ENCODE results near the gene ARRDC3.

DNA sequence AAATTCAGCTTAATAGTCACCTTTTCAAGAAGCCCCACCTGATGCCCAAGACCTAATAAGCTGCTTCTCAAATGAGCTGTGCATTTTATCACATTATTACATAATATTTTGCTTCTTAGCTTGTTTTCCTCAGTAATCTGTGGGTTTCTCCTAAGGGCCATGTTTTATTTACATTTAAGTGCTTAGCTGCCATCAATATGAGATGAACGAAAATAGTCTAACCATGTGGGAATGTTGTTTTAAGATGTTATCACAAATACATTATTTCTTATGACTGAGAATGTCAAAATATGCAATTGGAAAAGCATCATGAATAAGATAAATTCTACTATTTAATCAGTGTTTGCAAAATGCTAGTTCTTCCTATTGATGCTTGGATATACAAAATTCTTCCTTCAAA, 10.1 kb downstream of the ARRDC3 start:
- TF ChIP-seq POLR2A (IDR thresholded peaks at IDR 0.05; ENCODE audit: low read depth, low read length) (no peak), JUN (IDR thresholded peaks at IDR 0.05; ENCODE audit: borderline replicate concordance, insufficient read depth, insufficient read length, low read depth) (no peak), POLR2AphosphoS5 (IDR thresholded peaks at IDR 0.05; ENCODE audit: insufficient read depth, low read depth, low read length) (no peak), EZH2 (IDR thresholded peaks at IDR 0.05; ENCODE audit: borderline replicate concordance, low read depth, low read length, severe bottlenecking) (no peak)
- TF ChIP-seq, protein P1, sequence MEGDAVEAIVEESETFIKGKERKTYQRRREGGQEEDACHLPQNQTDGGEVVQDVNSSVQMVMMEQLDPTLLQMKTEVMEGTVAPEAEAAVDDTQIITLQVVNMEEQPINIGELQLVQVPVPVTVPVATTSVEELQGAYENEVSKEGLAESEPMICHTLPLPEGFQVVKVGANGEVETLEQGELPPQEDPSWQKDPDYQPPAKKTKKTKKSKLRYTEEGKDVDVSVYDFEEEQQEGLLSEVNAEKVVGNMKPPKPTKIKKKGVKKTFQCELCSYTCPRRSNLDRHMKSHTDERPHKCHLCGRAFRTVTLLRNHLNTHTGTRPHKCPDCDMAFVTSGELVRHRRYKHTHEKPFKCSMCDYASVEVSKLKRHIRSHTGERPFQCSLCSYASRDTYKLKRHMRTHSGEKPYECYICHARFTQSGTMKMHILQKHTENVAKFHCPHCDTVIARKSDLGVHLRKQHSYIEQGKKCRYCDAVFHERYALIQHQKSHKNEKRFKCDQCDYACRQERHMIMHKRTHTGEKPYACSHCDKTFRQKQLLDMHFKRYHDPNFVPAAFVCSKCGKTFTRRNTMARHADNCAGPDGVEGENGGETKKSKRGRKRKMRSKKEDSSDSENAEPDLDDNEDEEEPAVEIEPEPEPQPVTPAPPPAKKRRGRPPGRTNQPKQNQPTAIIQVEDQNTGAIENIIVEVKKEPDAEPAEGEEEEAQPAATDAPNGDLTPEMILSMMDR (IDR thresholded peaks at IDR 0.05; ENCODE audit: extremely low read depth in 1 of 2, insufficient read depth in 1 of 2, low read depth in 1 of 2, low read length in 2 of 2): no peak
- TF ChIP-seq, protein P2, sequence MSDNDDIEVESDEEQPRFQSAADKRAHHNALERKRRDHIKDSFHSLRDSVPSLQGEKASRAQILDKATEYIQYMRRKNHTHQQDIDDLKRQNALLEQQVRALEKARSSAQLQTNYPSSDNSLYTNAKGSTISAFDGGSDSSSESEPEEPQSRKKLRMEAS (IDR thresholded peaks at IDR 0.05; ENCODE audit: insufficient read depth, insufficient read length): no peak
